Body of pancreas (tissue), 4 donors: ENCODE data around the gene SIGLEC10.

Source experiments
- CTCF ChIP-seq, 7 experiments: fragments of 450-650 bp in 4 of 7; fragments of 200-600 bp in 3 of 7; sonication (generic) in 3 of 7; IDR thresholded peaks; one replicate each; pipeline ENCODE4 v1.5.1; 2016 to 2019; ENCODE audit warnings: antibody characterized with exemption in 7 of 7
- POLR2A ChIP-seq, 3 donors: fragments of 450-650 bp; IDR thresholded peaks; one replicate each; pipeline ENCODE4 v1.6.1; 2016; ENCODE audit warnings: antibody characterized with exemption in 3 of 3, mild to moderate bottlenecking in 2 of 3

- TF ChIP-seq CTCF (IDR thresholded peaks at IDR 0.05) (no peak), POLR2A (IDR thresholded peaks at IDR 0.05) (no peak)
Observed at GRCh38 chr19:51396175-51396574, 21.3 kb downstream of the SIGLEC10 start.
